ENCODE results near the gene TPSD1.

TPSD1 gene

DNA sequence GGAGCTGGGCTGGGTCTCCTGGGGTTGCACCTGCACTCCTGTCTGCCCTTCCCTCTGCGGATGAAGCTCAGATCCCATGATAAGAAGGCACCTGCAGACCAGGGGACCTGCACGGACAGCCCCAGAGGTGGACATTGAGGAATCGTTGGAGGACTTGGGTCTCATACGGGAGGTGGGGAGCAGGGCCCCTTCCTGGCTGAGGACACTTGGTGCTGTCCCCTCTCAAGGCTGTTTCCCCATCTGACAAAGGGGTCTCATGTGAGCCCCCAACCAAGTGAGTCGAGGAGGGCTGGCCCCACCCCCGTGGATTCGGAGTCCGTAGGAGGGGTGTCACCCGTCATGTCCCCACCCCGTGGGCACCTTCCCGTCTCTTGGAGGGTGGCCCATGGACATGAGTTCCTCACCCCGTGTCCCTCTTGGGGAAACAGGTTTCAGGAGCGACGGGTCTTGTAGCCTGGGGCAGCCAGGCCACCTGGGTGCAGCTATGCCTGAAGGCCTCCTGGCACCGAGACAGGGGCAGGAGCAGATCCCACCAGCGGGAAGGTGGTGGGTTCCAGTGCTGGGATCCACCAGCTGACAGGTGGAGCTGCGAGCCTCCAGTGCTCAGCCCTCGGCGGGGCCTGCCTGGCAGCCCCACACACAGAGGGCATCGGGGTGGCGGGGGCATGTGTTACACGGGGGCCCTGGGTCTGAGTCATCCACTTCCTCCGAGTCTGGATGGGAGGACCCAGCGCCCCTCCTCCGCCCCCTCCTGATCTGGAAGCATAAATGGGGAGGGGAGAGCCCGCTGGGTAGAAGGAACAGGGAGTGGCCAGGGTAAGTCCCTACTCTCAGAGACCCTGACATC, at the start of gene TPSD1:
TPSD1 (plus strand) TSS at position 794 of the 847 bp plus-strand sequence. CDS start 212 bp downstream, outside the sequence.
- peak; percentile 59 for DNase-seq

DNA sequence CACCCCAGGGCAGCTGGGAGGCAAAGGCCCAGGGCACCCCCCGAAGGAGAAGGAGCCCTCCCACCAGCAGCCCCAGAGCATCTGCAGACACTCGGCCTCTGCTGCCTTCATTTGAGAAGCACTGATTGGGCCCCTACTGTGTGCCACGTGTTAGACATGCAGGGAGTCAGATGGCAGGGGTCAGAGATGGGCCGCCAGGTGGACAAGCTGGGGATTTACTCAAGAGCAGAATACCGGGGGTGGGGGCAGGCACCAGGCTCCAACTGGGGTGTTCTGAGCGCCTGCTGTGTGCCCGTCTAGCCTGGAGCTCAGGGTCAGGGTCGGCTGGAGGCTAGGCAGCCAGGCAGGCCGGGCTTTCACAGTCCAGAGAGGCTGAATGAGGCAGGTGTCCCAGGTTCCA, 49.5 kb upstream of the TPSD1 start:
- DNase-seq: no peak

GRCh38 chr16:1206786-1207185, 49.1 kb upstream of the TPSD1 start:
- DNase-seq: no peak

DNA sequence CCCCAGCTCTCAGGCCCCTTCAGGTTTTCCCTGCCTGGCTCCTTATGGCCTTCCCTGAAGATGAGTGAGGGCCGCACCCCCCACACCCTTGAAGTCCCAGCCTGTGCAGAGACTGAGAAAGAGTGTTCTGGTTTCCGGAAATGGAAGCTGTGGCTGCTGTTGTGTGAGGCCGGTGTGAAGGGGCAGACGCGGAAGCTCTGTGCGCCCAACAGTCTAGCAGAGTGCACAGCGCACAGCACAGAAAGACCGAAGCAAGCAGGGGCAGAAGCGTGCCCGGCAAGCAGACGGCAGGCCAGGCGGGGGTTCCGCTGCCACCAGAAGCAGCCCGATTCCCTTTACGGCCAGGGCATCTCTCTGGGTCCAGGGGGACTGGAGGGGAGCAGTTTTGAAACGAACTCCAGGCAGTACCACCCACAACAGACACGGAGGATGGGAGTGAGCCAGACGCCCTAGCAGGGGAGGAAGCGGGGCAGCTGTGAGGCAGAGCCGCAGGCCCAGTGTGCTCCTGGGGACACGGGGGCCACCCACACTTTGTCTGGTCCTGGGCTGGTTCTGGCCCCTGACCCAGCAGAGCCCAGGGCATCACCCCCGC, 47.5 kb upstream of the TPSD1 start:
- no peak for DNase-seq

GRCh38 chr16:1209081-1209480, 46.8 kb upstream of the TPSD1 start:
- DNase-seq: no peak

DNA sequence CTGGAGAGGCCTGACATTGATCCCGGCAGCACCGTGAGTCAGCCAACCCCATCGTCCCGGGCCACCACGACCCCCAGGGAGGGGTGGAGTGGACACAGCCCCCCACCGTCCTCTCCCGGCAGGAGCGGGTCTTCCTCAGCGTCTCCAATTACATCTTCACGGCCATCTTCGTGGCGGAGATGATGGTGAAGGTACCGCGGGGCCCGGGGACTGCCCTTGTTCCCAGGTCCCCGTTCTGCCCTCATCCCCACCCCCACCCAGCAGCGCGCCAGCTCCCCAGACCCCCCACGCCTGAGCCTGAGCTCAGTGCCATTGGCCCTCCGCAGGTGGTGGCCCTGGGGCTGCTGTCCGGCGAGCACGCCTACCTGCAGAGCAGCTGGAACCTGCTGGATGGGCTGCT, 45.4 kb upstream of the TPSD1 start:
- no peak for DNase-seq

DNA sequence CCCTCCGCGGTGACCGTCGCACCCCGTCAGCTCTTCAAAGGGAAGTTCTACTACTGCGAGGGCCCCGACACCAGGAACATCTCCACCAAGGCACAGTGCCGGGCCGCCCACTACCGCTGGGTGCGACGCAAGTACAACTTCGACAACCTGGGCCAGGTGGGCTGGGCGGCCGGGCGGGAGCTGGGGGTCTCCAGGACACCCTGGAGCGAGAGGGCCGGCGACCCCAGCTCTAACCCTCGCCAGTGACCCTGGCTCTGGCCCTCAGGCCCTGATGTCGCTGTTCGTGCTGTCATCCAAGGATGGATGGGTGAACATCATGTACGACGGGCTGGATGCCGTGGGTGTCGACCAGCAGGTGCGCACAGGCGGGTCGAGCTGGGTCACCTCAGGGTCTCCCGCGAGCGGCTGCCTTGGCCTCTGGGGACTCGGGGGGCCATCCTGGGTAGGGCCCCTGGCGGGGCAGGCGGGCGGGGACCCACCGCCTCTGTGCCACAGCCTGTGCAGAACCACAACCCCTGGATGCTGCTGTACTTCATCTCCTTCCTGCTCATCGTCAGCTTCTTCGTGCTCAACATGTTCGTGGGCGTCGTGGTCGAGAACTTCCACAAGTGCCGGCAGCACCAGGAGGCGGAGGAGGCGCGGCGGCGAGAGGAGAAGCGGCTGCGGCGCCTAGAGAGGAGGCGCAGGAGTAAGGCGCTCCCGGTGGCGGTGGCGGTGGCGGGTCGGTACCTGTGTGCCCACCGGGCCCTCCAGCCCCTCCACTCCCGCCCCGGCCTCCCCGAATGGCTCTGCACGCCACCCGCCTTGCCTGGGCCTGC, 44.2 kb upstream of the TPSD1 start:
- no peak for DNase-seq

DNA sequence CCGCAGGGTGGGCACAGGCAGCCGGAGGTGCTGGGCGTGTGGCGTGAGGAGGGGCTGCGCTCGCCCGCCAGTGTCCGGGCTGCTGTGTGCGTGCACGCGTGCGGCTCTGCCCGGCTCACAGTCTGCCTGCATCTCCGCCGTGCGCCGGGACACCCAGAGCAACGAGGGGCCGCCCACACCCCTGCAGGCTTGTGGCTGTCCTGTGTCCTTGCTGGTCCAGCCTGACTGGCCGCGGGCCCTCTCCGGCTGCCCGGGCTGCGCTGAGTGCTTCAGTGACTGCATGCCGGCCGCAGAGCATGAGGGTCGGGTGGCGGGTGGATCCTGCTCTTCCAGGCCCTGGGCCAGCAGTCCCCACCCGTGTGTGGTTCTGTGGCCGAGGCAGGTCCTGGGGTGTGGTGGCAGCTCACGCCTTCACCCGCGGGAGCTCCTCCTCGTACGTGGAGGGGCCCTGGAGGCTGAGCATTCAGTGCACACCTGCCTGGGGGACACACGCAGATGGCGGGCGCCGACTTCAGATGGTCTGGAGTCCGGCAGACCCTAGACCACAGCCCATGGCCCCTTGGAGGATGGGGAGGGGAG, 43.2 kb upstream of the TPSD1 start:
- no peak for DNase-seq

DNA sequence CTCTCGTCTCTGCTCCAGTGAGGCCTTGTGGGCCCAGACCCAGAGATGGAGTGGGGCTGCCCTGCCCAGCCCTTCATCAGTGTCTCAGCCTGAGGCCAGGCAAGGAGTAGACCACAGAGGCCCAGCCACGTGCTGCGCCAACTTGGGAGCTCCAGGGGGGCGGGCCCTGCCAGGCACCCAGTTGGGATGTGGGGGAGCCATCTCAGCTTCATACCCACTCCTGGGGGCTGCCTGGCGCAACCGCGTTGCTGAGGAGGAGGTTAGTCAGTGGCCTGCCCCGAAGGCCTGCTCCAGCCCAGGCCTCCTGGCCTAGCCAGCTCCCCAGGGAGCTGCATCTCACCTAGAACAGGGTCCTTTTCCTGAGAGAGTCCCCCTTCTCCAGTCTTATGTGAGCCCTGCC, 42.6 kb upstream of the TPSD1 start:
- DNase-seq: no peak

GRCh38 chr16:1213796-1214372, 42.0 kb upstream of the TPSD1 start:
- DNase-seq: no peak

GRCh38 chr16:1214719-1215118, 41.1 kb upstream of the TPSD1 start:
- DNase-seq: no peak

- DNase-seq: no peak
Observed at GRCh38 chr16:1215574-1216295, 40.1 kb upstream of the TPSD1 start.

DNA sequence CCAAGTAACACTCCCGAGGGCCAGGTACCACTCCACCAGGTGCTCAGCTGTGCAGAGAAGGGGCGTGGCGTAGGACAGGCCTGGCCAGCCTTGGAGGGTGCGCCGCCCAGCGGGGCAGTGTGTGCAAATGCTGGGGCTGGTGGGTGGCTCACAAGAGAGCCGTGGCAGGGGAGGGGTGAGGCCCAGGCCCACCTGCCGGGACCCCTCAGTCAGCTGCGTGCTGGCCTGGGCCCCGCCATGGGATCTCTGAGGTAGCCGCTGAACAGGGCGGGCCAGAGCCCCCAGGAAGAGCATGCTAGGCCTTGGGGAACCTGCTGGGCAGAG, 39.6 kb upstream of the TPSD1 start:
- no peak for DNase-seq

- no peak for DNase-seq
Observed at GRCh38 chr16:1216681-1217400, 39.0 kb upstream of the TPSD1 start.

DNA sequence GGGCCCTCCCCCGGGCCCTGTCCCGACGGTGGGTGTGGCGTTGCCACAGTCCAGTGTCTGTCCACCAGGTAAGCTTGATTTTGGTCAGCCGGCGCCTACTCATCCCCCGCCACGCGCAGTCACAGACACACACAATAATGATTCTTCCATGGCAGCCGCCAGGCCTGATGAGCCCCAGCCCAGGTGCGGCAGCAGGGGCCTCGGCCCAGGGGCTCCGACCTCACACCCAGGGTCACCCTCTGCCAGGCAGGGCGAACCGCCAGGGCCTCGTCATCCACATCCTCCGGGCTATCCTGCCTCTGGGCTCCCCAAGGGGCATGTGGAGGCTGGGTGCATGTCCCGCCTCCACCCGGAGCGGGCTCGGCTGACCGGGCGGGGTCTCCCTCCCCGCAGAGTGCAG, 38.3 kb upstream of the TPSD1 start:
- no peak for DNase-seq

DNA sequence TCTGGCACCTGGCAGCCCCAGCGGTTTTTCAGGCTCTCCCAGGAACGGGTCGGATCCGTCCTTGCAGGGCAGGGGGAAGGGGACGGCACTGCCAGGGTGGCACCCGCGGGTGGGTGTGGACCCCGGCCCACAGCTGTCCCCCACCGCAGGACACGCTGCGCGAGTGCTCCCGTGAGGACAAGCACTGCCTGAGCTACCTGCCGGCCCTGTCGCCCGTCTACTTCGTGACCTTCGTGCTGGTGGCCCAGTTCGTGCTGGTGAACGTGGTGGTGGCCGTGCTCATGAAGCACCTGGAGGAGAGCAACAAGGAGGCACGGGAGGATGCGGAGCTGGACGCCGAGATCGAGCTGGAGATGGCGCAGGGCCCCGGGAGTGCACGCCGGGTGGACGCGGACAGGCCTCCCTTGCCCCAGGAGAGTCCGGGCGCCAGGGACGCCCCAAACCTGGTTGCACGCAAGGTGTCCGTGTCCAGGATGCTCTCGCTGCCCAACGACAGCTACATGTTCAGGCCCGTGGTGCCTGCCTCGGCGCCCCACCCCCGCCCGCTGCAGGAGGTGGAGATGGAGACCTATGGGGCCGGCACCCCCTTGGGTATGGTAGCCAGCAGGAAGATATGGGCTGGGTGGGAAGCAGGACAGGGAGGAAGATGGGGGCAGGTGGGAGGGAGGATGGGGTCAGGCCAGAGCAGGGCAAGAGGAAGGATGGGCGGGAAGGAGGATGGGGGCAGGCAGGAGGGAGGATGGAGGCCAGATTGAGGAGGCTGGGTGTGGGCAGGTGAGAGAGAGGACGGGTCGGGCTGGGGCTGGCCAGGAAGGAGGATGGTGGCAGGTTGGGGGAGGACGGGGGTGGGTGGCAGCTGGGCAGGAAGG, 37.6 kb upstream of the TPSD1 start:
- DNase-seq: no peak

GRCh38 chr16:1218930-1219611, 36.8 kb upstream of the TPSD1 start:
- no peak for DNase-seq

GRCh38 chr16:1220098-1220728, 35.7 kb upstream of the TPSD1 start:
- no peak for DNase-seq

- DNase-seq: no peak
Observed at GRCh38 chr16:1220841-1221627, 34.8 kb upstream of the TPSD1 start.

Measured in activated effector memory CD4-positive, alpha-beta T cell treated with anti-CD3 and anti-CD28 coated beads, Interleukin-2, amount 50 U/mL, for 16 hours (primary cell).